NCI-H748 (cell line): Measurements from ENCODE around the gene TFCP2.
"Not testable (repeated sequence)": the region's sequence is repeated elsewhere in the genome, so short reads cannot be mapped to it uniquely, and the experiment has no call there.

Experiments
- DNase-seq: peaks from one replicate; lab custom pipeline; 2025; ENCODE audit not compliant: unreplicated experiment; lab: John Stamatoyannopoulos, UW

Gene TFCP2, protein sequence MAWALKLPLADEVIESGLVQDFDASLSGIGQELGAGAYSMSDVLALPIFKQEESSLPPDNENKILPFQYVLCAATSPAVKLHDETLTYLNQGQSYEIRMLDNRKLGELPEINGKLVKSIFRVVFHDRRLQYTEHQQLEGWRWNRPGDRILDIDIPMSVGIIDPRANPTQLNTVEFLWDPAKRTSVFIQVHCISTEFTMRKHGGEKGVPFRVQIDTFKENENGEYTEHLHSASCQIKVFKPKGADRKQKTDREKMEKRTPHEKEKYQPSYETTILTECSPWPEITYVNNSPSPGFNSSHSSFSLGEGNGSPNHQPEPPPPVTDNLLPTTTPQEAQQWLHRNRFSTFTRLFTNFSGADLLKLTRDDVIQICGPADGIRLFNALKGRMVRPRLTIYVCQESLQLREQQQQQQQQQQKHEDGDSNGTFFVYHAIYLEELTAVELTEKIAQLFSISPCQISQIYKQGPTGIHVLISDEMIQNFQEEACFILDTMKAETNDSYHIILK

DNA sequence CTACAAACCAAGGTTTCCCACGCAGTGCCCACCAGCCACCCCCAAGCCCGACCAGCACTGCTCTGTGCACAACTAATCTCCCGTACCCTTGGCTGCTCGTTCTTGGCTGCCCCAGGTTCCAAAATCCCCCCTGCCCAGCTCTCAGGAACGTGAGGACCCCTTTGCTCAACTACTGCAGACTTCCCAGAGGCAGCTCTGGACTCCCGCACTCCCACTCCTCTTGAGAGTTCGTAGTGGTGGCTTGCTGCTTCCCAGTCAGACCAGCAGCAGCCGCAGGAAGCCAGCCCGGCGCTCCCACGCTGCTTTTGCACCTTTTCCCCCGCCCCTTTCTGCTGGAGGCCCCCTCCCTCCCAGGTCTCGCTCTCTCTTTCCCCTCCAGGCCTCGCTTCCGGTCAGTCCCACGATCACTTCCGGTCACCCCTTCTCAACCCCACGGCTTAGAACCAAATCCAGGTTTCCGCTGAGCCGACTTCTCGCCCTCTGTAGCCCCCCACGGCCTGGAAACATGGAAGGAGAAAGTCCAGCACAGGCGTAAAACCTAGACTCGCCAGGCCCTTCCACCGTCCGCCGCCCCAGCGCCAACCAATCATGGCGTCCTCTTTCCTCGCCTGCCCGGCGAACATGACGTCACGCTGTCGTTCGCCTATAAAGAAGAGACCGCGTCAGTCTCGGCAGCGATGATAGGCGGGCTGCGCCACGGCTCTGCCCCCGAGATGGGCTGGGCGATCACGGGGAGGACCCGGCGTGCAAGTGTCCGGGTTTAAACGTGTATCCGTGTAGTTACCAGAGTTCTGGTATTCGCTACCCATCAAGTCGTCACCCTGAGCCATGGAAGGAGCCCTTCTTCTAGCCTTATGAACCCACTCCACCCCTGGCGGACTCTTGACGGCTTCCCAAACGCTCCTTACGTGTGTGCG is at the start of gene TFCP2:
TSS of gene TFCP2 (minus strand) at position 621 of the 917 bp plus-strand sequence. CDS start 713 bp downstream, outside the sequence.
- DNase-seq = peak; percentile 98

DNA sequence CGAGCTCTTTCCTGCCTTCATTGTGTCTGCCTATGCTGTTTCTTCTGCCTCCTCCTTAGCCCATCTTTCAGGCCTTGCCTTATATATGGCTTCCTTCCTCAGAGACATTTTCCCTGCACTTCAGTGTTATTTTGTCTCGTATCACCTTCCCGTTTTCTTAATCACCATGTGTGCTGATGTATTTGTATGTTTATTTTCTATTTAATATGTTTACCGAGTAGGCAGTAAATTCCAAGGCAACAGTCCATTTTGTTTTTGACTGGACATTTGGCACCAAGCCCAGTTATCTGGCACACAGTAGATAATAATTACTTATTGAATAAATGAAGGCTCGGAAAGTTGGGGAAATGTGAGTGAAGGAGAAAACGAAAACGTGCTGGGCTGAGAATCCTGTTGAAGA is 49.5 kb upstream of the TFCP2 start:
- peak; percentile 74 for DNase-seq

DNA sequence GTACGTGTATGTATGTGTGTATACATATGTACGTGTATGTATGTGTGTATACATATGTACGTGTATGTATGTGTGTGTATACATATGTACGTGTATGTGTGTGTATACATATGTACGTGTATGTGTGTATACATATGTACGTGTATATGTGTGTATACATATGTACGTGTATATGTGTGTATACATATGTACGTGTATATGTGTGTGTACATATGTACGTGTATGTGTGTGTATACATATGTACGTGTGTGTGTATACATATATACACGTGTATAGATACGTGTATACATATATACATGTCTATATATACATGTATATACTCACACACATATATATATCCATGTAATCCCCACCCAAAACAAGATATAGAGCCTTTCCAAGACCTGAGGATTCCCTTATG is 46.9 kb upstream of the TFCP2 start:
- DNase-seq = not testable (repeated sequence)

DNA sequence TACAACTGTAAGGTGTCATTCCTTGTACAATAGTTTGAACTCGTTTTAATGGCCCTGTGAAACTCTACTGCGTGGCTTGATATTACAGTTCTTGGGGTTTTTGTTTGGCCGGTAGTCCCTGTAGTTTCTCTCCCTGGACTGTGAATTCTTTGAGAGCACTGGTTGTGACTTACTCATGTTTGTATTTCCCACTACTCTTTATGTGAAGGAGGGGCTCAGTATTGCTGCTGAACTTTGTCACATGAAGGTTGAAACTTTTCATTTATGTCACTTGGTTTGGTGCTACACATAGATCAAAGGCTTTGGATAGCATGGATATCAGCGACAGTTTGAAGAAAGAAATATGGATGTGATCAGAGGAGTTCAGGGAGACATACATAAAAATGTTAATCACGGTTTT is 46.4 kb upstream of the TFCP2 start:
- DNase-seq = no peak

DNA sequence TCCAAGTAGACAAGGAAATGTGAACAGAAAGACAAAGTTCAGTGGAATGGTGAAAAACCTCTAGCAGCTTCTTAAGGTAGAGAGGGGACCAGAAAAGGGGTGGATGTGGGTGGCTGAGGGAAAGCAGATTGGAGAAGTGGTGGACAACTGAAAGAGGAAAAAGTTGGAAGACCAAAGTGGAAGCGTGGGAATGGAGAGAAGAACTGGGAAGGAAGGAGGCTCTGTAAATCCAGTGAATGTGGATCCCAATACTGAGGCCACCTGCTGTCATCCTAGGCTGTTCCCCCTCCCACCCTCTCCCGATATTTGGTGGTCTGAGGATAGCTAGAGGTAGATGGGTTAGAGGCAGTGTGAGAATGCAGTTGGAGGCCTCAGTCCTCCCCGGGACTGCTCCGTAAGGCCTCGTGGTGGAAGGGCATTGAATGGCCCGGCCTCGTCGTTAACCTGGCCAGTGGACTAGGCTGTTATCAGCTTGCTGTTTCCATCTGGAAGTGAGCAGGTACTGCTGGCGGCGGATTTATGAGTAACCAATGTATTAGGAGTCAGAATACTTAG is 45.7 kb upstream of the TFCP2 start:
- no peak for DNase-seq

DNA sequence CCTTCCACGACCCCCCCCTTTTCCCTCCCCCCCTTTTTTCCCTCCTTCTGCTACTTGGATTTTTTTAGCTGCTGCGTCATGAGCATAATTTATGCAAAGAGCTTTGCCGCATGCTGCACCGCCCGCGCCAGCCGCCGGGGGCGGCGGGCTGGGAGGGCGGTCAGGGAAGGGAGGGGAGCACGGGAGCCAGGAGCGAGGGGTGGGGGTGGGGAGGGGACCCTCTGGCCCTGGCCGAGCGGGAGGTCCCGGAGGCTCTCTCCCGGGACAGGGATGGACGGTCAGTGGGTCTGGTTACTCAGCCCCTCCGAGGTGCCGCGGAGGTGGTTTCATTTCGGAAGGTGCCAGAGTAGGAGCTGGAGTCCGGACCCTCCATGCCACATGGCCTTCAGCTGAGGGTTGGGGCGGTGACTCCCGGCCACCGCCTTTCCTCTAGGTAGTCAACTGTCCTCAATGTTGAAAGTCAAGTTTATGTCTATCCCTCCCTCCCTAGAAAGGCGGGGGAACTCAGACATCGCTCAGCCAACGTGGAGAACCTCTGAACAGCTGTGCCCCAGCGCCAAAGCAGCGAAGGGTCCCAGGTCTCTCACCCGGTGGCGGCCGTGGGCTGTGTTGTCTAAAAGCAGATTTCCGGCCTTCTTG is 45.2 kb upstream of the TFCP2 start, which contains the start of gene POU6F1:
TSS of gene POU6F1 (minus strand) at position 95 of the 639 bp plus-strand sequence. CDS start 11,226 bp downstream, outside the sequence.
- peak; percentile 79 for DNase-seq

DNA sequence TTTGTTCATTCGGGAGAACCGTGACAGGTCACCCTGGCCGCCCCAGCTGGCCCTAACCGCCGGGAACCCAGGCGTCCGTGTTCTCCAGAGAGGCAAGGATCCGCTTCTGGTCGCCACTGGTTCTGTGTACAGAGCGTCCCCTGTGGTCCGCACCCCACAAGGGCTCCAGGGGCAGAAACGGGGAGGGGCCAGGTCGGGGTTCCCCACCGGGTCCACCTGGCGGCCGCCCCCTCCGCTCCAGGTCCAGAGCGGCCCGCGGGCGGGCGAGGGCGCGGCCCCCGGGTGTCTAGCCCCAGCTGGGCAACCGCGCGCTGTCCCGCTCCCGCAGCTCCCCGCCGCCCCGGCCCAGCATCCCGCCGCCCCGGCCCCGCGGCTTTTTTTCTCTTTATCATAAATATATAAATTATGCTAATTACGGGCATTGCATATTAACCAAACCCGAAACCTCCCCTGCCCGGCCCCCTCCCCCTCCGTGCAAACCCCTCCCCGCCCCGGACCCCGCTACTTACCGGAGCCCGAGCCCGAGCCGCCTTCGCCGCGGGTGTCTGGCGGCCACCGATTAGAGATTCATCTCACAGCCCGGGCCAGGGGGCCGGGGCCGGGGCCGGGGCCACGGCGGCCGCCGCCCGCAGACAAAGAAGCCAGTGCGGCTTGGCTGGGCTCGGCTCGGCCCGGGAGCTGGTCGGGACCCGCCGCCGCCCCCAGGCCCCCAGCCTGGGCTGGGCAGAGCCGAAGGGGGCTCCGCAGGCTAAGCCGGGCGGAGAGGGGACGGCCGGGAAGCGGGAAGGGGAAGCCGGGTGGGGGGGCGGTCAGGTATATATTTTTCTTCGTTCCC is 44.4 kb upstream of the TFCP2 start:
- DNase-seq = peak; percentile 46

DNA sequence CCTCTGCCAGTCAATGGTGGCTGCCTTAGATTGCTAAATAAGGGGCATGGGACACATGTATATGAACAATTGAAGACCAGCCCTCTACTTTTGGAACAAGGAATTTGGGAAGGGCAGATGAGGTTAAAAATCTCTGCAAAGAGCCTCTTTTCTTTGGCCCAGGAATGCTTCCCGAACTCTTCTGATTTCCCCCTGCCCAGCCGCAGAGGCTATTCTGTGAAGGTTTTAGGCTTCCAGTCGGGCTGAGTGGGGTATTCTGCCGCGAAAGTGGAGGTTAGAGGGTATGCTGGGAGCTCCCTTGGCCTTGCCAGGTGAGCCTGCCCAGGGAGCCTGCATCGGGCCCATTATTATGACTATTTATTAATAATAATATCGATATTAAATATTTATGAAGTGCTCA is 43.7 kb upstream of the TFCP2 start:
- no peak for DNase-seq

DNA sequence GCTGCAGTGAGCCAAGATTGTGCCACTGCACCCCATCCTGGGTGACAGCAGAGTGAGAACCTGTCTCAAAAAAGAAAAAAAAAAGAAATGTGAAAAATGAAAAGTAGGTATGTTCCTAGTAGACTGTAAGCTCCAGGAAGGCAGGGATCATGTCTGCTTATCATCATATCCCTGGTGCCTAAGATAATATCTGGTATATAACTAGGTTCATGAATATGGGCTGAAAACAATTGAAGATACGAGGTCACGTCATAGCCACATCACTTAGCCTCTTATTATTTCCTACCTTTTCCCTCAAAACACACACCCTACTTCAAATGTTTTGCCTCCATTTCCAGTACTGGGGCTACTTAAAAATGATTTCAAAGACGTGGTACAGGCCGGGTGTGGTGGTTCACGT is 42.0 kb upstream of the TFCP2 start:
- no peak for DNase-seq

DNA sequence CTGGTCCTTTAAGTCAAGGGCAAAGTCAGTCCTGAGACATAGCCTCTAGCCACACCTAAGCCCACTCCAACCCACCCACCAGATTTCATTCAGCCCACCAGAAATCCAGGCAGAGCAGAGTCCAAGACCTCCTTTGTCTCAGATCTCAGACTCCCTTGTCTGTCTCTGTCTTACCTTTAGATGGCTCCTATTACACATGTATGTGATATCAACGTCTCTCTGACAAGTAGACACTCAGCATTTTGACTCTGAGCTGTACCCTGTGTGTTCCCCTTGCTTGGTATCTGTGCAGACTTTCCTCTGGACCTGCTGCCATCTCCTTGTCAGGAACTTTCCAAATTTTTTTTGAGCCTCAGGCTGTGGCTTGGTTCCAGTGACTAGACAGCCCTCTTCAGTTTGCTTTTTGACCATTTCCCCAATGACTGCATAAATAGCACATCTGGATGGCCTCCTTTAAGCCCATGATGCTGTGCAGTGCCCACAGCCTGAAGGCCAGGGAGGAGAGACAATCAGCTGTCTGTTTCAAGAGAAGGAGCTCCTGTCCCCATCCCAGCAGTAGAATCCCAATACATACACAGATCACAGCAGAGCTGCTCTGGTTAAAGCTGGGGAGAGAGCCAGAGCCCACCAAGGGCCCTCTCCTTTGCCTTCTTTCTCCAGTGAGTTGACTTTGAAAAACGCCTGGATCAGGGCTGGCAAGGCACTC is 37.9 kb upstream of the TFCP2 start:
- no peak for DNase-seq

DNA sequence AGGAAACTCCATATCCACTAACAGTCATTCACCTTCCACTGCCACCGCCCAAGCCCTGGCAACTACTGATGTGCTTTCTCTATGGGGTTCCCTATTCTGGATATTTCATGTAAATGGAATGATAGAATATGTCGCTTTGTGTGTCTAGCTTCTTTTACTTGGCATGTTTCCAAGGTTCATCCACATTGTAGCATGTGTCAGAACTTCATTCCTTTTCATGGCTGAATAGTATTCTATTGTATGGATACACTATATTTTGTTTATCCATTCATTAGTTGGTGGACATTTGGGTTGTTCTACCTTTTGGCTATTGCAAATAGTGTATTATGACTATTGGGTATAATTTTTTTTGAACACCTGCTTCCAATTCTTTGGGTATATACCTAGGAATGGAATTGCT is 36.3 kb upstream of the TFCP2 start:
- no peak for DNase-seq

DNA sequence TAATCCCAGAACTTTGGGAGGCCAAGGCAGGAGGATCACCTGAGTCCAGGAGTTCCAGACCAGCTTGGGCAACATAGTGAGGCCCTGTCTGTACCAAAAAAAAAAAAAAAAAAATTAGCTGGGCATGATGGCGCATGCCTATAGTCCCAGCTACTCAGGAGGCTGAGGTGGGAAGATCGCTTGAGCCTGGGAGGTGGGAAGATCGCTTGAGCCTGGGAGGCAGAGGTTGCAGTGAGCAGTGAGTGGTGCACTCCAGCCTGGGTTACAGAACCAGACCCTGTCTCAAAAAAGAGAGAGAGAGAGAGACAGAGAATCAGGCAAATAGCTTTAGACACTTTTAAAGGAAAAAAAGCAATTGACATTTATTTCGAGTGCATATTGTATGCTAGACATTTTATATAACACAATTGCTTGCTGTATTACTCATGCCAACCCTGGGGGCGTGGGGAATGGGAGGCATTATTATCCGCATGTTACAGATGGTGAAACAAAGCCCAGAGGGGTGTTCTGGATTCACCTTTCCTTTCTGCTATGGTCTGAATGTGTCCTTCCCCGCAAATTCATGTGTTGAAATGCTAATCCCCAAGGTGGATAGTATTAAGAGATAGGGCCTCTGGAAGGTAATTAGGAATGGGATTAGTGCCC is 35.2 kb upstream of the TFCP2 start:
- DNase-seq = no peak

DNA sequence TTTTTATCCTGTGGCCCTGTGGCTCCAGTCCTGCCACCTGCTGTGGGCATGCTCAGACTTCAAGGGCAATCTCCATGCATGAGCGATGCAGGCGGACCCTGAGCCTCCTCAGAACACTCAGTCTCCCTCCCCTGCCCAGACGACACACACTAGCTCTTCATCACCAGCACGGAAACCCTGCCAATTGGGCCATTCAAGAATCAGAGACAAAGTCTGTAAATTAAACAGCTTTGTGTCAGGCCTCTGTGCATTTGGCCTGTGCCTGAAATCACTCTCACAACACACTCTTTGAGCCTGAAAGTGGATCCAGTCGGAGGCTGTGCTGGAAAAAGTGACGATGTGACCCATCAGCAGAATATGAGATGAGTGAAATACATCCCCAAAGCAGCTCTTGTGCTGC is 32.4 kb upstream of the TFCP2 start:
- DNase-seq = no peak

DNA sequence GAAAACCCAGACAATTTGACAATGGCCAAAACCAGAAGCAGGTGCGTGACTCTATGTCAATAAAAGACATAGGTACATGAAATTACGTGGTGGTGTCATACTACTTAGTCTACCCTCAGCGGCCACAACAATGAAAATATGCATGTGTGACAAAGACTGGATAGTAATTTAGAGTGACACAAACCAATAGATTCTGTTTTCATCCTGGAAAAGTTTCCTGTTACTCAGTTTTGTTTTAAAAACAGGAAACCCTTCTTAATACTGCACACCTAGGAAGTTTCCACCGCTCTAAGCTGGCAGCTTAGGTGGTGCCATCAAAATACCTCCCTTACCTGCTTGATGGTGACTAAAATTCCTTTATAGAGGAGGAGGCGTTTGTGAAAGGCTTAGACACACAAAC is 29.8 kb upstream of the TFCP2 start:
- DNase-seq = peak; percentile 24

DNA sequence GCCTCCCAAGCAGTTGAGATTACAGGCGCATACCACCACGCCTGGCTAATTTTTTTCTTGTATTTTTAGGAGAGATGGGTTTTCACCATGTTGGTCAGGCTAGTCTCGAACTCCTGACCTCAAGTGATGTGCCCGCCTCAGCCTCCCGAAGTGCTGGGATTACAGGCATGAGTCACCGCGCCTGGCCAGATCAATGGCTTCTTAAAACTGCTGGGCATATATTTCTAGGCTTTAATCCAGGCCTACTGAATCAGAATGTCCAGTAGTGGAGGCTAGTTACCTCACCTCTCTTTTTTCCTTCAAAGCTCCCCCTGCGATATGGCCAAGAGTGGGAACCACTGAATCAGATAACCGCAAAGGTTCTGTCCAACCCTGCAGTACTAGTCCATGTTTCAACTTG is 27.9 kb upstream of the TFCP2 start:
- DNase-seq = no peak

DNA sequence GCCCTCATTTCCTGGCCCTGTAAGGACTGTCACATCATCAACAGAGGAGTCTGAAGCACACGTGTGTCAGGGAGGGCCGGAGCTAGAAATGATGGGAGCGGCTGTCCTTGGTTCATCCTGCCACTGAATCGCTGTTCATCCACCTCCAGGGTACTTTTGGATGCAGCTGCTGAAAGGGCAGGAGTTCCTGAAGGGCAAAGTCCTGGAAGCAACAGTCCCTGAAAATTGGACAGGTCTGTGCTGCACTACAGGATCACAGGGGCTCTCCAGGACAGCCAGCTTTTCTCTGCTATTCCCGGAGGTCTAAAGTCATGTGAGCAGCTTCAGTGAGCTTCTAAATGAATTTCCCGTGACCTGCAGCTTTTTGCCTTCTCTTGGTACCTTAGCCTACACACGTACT is 27.2 kb upstream of the TFCP2 start:
- no peak for DNase-seq

DNA sequence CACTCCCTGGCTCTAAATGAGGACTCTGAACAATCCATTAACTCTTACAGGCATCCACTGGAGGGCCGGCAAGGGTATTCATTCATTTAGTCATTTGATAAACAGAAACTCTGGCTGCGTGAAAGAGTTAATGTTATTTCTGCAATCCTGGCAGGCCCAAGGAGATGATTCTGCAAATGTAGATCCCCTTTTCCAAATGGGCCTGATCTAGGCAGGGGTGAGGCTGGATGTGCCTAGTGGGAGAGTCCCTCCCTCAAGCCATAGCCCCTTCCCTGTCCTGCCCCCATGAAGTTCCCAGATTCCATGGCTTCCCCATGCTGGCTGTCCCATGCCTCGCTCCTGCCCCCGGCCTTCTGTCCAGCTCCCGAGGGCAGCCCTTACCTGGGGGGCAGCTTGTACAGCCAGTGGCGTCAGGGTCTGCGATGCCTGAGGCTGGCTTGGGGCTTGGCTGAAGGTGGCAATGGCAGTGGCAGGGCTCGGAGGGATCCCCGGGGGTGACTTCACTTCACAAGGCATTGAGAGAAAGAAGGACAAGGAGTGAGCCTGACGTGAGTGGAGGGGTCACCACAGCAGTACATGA is 26.5 kb upstream of the TFCP2 start:
- no peak for DNase-seq

DNA sequence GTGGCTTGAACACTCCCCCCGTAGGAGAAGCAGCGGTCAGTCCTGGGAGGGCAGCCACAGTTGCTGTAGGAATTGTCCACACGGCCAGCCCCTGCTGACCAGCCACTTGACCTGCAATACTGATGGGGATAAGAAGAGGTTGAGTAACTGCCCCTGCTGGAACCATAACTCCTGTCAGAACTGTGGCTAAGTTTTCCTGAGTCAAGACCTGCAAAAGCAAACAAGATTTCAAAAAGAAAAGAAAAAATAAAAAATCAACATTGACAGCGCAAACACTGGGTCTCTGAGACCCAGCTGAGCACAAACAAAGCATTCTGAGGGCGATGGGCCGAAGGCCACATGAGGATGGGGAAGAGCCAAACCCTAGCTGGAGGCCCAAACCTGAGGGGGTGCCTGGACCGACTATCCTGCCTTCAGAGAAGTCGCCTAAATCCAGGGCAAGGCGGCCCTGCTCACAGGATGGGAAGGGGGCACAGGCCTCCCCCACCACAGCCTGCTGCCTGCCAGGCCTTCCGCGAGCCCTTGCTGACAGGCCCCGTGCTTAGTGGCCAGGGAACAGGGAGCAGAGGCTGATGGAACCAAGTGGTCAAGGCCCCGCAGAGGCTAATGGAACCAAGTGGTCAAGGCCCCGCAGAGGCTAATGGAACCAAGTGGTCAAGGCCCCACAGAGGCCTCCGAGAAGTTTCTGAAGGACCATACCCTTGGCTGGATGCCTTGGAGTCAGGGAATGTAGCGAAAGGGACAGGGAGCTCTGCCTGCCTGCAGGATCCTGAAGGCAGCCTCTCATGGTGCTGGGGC is 25.8 kb upstream of the TFCP2 start:
- DNase-seq = no peak
